ENCODE measurements around the gene ABTB2. TPM values are rescaled to one million over a fixed set of nuclear protein-coding genes. Genes with fewer than 3 reads are reported as not detected.

Gene ABTB2
- 2.4 TPM in 2 replicates for total RNA-seq

DNA sequence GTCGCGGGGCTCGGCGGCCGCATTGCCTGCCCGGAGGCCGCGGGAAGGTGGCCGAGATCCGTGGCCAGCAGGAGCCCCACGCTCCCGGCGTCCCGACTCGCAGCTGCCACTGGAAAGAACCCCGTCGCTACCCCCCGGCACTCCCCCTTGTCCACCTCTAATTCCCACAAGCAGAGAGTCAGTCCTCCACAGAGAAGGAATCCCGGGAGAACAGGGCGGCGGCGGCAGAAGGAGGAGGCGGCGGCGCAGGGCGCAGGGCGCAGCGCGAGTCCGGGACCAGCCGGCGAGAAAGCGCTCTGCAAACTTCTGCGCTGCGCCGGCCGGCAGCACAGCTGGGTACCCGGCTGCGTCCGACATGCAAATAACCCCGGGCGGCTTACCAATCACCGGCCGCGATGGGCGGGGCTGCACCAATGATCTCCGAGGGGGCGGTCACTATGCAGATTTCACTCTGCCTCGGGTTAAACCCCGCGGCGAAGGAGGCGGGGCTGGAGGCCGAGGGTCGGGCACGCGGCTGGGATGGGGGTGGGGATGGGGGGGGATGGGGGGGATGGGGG lies at the start of gene ABTB2:
Gene ABTB2 (minus strand): TSS at position 310 of the 557 bp plus-strand sequence.

DNA sequence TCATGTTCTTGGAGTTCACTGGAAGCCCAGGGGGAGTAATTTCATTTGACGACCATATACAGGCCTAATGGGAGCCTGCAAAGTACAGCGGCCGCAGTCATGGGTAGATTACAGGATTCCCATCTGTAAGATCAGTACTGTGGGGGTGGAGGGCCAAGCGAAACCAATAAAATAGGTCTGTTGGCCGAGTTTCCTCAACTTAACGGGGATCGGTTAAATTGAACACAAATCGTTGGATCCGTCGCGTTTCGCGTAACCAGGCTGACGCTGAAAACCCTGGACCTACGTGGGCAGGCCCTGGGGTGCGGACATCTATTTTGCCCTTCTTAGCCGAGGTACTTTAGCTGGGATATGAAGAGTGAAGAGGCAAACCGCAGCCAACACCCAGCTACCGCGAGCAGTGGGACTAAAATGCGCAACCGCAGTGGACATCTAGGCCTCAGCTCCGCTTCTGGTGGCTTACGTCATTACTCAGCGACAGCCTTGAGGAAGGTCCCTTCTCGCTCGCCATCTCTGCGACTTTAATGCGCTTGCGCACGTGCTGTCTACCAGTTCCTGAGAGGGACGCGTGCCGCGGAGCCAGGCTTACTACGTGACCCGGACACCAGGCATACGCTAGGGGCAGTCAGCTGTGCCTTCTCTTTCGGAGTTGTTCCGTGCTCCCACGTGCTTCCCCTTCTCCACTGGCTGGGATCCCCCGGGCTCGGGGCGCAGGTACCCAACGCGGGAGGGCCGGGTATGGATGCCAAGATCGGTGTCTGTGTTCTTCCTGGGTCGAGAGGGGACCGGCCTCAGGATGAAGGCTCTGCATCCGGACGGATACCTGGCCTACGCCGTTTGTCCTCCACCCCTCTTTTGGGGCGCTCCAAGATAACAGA lies 252.5 kb downstream of the ABTB2 start, which contains the start of gene NAT10:
Gene NAT10 (plus strand): TSS at position 551 of the 878 bp plus-strand sequence. CDS start 2,597 bp downstream, outside the sequence.

Other genes starting within 250 kb of the ABTB2 start
- 55.5 and 57.1 TPM in 2 replicates for gene CAT, start 80.9 kb upstream of the ABTB2 start, total RNA-seq
- not detected in 2 replicates for gene ELF5, start 155.8 kb upstream of the ABTB2 start, total RNA-seq

Measured in bronchus fibroblast of lung (primary cell).